Memory B cell (primary cell): ENCODE data around the gene FOXP3.
A peak's percentile ranks its signal among the peaks of the same experiment; 100 is the strongest.

ENCODE experiments used
- ATAC-seq: fragments of 150-1000 bp; cut with Tn5 transposase; 2 replicates; pipeline ENCODE4 v1.10.0; 2021; ENCODE audit warnings: low read depth, mild to moderate bottlenecking, moderate library complexity
- DNase-seq, 2 donors: peaks; one replicate each; pipeline ENCODE4 v3.0.0; 2022; ENCODE audit warnings: low spot score in 2 of 2
- H3K27ac Mint-ChIP-seq: one replicate; pipeline ENCODE4 v1.8.0; 2022; ENCODE audit warnings: mild to moderate bottlenecking, moderate library complexity, mixed read lengths
- H3K27me3 Mint-ChIP-seq: one replicate; pipeline ENCODE4 v1.8.0; 2022; ENCODE audit warnings: mixed read lengths
- H3K36me3 Mint-ChIP-seq: one replicate; pipeline ENCODE4 v1.8.0; 2022; ENCODE audit warnings: mild to moderate bottlenecking, mixed read lengths
- H3K4me1 Mint-ChIP-seq: one replicate; pipeline ENCODE4 v1.8.0; 2022; ENCODE audit warnings: mixed read lengths
- H3K4me3 Mint-ChIP-seq: one replicate; pipeline ENCODE4 v1.8.0; 2022; ENCODE audit warnings: mild to moderate bottlenecking, moderate library complexity, mixed read lengths
- H3K9me3 Mint-ChIP-seq: one replicate; pipeline ENCODE4 v1.8.0; 2022; ENCODE audit warnings: mixed read lengths

FOXP3 gene

DNA sequence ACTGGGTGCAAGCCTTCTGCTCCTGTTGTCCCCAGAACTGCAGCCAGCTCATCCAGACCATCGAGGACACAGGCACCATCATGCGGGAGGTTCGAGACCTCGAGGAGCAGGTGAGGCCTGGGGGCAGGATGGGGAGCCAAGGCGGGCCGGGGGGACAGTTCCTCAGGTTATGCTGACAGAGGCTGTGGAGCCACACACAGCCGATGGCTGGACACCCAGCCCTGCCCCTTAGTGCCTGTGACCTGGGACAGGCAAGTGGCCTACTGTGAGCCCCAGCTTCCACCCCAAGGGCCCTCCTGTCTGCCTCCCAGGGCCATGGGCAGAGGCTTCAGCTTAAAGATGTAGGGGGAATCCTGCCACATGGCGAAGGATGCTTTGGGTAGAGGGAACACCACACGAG, 14.9 kb downstream of the FOXP3 start:
- H3K9me3 Mint-ChIP-seq: no peaks in the 10 kb centered on the region
- no peak overlapping the region for H3K4me3 Mint-ChIP-seq
- ATAC-seq (no peak), DNase-seq (no peak)
- no peaks in the 10 kb centered on the region for H3K27me3 Mint-ChIP-seq
- H3K36me3 Mint-ChIP-seq: peaks cover 21% of the 10 kb centered on the region
- no peak overlapping the region for H3K27ac Mint-ChIP-seq
- peaks cover 16% of the 10 kb centered on the region for H3K4me1 Mint-ChIP-seq

DNA sequence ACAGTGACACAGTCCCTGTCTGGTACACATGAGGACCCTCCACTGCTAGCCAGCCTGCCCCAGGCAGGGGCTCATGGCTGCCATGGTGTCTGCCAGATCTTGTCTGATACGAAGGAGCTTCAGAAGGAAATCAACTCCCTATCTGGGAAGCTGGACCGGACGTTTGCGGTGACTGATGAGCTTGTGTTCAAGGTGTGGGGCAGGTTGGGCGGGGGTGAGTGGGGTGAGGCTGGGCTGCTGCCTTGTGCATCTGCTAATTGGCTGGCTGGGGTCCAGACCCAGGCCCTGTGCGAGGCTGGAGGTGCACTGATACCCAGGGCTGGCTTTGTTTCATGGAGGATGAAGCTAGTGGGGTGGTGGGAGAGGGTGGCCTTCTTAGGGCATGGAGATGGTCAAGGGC, 15.4 kb downstream of the FOXP3 start:
- Mint-ChIP-seq H3K27me3 (no peaks in the 10 kb centered on the region), H3K27ac (no peak overlapping the region), H3K36me3 (peaks cover 25% of the 10 kb centered on the region), H3K4me1 (peaks cover 19% of the 10 kb centered on the region), H3K9me3 (no peaks in the 10 kb centered on the region), H3K4me3 (no peak overlapping the region)
- no peak for ATAC-seq
- DNase-seq: no peak

DNA sequence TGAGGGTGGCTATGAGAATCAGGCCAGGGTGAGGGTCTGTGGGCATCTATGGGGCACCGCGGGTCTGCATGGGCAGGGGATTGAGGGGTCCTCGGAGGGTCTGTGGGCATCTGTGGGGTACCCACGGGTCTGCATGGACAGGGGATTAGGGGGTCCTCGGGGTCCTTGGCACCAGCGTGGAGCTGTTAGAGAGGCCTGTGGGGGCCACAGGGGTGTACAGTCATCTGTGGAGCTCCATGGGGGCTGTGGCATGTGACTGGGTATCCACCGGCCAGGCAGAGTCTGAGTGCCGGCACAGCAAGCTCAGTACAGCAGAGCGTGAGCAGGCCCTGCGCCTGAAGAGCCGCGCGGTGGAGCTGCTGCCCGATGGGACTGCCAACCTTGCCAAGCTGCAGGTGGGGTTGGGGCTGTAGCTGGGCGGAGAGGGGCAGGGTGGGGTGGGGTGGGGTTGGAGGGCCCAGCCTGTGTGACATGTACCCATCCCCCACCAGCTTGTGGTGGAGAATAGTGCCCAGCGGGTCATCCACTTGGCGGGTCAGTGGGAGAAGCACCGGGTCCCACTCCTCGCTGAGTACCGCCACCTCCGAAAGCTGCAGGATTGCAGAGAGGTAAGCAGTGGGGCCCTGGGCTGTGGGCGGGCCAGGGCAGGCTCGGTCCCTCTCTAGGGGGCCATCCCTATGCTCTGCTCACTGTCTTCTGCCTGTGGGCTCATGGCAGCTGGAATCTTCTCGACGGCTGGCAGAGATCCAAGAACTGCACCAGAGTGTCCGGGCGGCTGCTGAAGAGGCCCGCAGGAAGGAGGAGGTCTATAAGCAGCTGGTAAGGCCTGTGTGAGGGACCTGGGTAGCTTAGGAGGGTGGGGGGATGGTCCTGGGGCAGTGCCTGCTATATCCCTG, 16.3 kb downstream of the FOXP3 start:
- ATAC-seq: no peak

DNA sequence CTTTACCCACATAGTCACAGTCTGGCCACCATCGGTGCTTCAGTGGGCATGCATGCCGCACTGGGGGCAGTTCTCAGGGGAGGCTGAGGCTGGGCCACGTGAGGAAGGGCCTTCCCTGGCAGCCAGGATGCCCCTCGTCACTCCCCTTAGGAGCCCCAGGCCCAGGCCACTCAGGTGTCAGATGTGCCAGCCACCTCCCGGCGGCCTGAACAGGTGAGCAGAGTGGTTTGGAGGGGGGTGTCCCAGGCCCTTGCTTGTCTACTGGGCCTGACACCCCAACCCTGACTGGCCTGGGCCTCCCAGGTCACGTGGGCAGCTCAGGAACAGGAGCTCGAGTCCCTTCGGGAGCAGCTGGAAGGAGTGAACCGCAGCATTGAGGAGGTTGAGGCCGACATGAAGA, 17.2 kb downstream of the FOXP3 start:
- Mint-ChIP-seq H3K36me3 (peaks cover 32% of the 10 kb centered on the region), H3K27ac (no peak overlapping the region), H3K4me3 (no peak overlapping the region), H3K9me3 (no peaks in the 10 kb centered on the region), H3K4me1 (peaks cover 17% of the 10 kb centered on the region), H3K27me3 (no peaks in the 10 kb centered on the region)
- ATAC-seq: no peak
- DNase-seq: no peak

More for the DNA sequence above, 16.3 kb downstream of the FOXP3 start:
- peaks cover 30% of the 10 kb centered on the region for H3K36me3 Mint-ChIP-seq
- H3K27me3 Mint-ChIP-seq: no peaks in the 10 kb centered on the region
- DNase-seq: no peak
- H3K27ac Mint-ChIP-seq: no peak overlapping the region
- peaks cover 20% of the 10 kb centered on the region for H3K4me1 Mint-ChIP-seq
- no peak overlapping the region for H3K4me3 Mint-ChIP-seq
- H3K9me3 Mint-ChIP-seq: no peaks in the 10 kb centered on the region

DNA sequence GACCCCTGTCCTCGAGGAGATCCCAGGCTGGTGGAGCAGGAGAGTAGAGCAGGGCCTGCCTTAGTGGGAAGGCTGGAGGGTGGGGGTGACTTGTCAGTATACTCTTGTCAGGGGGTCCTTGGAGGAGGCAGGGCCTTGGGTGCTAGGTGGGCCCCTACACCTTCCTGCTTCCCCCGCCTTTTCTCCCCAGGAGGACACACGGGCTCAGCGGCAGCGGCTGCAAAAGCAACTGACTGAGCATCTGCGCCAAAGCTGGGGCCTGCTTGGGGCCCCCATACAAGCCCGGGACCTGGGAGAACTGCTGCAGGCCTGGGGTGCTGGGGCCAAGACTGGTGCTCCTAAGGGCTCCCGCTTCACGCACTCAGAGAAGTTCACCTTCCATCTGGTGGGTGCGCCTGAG, 18.0 kb downstream of the FOXP3 start:
- Mint-ChIP-seq H3K27ac (no peak overlapping the region), H3K4me1 (peaks cover 11% of the 10 kb centered on the region), H3K27me3 (no peaks in the 10 kb centered on the region), H3K36me3 (peaks cover 31% of the 10 kb centered on the region), H3K9me3 (no peaks in the 10 kb centered on the region), H3K4me3 (no peak overlapping the region)
- no peak for ATAC-seq
- no peak for DNase-seq

DNA sequence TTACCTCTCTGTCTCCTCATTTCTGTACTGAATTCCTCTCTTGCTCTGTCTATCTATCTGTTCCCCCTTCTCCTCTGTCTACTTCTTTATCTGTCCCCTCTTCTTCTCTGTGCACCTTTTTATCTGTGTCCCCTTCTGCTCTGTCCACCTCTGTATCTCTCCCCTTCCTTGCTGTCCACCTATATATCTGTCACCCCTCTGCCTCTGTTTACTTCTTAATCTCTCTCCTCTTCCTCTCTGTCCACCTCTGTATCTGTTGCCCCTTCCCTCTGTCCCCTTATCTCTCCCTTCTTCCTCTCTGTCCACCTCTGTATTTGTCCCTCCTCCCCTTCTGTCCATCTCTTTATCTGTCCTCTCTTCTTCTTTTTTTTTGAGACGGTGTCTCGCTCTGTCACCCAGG, 20.3 kb downstream of the FOXP3 start:
- Mint-ChIP-seq H3K27ac (peak overlapping the region; percentile 45), H3K27me3 (no peaks in the 10 kb centered on the region), H3K4me3 (no peak overlapping the region), H3K36me3 (peaks cover 27% of the 10 kb centered on the region), H3K4me1 (peaks cover 11% of the 10 kb centered on the region), H3K9me3 (no peaks in the 10 kb centered on the region)
- DNase-seq (no peak), ATAC-seq (no peak)

DNA sequence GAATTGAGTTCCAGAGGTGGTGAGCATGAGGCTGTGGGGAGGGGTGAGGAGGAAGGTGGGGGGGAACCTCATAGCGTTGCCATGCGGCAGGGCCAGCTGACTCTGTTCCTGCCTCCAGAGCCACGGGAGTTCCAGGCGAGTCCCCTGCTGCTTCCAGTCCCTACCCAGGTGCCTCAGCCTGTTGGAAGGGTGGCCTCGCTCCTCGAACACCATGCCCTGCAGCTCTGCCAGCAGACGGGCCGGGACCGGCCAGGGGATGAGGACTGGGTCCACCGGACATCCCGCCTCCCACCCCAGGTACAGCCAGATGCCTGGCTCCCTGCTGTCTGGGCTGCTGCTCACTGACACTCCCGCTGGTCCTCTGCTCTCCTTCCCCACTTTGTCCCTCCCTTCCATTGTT, 21.3 kb downstream of the FOXP3 start:
- Mint-ChIP-seq H3K4me3 (no peak overlapping the region), H3K36me3 (peaks cover 27% of the 10 kb centered on the region), H3K27ac (no peak overlapping the region), H3K9me3 (no peaks in the 10 kb centered on the region), H3K27me3 (no peaks in the 10 kb centered on the region), H3K4me1 (peaks cover 11% of the 10 kb centered on the region)
- ATAC-seq (no peak), DNase-seq (no peak)

DNA sequence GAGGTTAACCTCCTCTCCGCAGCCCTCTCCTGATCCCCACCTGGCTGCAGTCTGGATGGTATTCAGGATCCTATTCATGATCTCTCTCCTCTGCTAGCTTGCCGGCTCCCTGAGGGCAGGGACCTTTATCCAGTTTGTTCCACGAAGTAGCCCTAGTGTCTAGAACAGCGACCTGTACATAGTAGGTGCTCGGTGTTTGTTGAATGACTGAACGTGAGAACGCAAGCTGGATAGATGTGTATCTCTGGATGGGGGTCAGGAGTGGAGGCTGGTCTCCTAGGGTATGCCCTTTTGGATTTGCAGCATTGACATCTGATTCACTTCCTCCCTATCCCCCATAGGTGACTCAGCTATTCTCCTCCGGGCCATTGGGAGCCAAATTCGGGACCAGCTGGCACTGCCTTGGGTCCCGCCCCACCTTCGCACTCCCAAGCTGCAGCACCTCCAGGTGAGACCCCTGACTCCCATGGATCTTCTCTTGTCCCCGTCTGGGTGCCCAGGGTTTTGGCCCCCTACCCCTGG, 21.9 kb downstream of the FOXP3 start:
- DNase-seq (no peak), ATAC-seq (no peak)
- H3K27ac Mint-ChIP-seq: peak overlapping the region; percentile 65
- peaks cover 11% of the 10 kb centered on the region for H3K4me1 Mint-ChIP-seq
- H3K4me3 Mint-ChIP-seq: no peak overlapping the region
- H3K27me3 Mint-ChIP-seq: no peaks in the 10 kb centered on the region
- peaks cover 25% of the 10 kb centered on the region for H3K36me3 Mint-ChIP-seq
- H3K9me3 Mint-ChIP-seq: no peaks in the 10 kb centered on the region

DNA sequence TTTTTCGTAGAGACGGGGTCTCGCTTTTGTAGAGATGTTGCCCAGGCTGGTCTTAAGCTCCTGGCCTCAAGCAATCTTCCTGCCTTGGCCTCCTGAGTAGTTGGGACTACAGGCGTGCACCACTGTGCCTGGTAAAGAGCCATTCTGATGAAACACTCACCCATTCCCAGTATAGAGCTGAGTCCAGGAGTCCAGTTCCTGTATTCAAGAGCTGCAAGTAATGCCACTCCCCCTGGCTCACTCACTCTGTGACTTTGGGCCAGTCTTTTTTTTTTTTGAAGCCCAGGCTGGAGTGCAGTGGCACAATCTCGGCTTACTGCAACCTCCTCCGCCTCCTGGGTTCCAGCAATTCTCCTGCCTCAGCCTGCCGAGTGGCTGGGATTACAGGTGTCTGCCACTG, 25.8 kb downstream of the FOXP3 start:
- Mint-ChIP-seq H3K27me3 (no peaks in the 10 kb centered on the region), H3K4me3 (no peak overlapping the region), H3K36me3 (peaks cover 9% of the 10 kb centered on the region), H3K4me1 (peaks cover 10% of the 10 kb centered on the region), H3K9me3 (no peaks in the 10 kb centered on the region), H3K27ac (no peak overlapping the region)
- DNase-seq (no peak), ATAC-seq (no peak)

DNA sequence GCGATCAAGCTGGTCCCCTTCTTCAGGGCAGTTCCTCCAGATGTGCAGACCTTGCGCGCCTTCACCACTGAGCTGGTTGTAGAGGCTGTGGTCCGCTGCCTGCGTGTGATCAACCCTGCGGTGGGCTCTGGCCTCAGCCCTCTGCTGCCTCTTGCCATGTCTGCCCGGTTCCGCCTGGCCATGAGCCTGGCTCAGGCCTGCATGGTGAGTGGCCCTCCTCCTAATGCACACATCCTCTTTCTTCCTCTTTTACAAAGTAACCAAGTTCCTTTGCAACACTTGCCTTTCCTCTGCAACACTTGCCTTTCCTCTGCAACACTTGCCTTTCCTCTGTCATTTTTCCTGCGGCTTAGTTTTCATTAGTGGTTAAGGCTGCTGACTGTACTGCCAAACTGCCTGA, 27.4 kb downstream of the FOXP3 start:
- no peak for DNase-seq
- Mint-ChIP-seq H3K36me3 (peaks cover 2% of the 10 kb centered on the region), H3K4me1 (peaks cover 8% of the 10 kb centered on the region), H3K9me3 (no peaks in the 10 kb centered on the region), H3K27me3 (no peaks in the 10 kb centered on the region), H3K4me3 (peak overlapping the region; percentile 62), H3K27ac (peak overlapping the region; percentile 72)
- ATAC-seq: peak; percentile 43

DNA sequence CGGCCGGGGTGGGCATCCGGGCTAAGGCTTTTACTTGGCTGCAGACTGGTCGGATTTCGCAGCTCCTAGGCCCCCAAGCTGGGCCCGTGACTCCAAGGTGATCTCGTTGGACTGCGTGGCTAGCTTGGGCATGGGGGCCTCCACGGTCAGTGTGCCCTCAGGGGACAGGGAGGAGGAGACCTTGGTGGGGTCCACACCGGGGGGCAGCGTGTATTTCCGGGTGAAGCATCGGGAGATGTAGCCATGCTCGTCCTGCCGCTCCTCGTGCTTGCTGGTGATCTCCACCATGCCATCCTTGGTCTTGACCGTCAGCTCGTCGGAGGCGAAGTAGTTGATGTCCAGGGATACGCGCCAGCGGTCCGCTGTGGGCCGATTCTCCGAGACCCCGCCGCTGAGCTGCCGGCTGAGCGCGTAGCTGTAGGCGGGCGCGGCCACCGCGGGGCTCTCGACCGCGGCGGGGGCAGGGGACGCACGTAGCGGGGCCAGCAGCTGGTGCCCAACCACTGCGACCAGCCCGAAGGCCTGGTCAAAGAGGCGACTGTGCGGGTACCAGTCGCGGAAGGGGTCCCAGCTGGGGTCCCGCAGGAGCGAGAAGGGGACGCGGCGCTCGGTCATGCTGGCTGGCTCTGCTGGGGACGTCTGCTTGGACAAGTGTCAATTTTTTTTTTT, 30.5 kb downstream of the FOXP3 start:
- ATAC-seq: no peak

DNA sequence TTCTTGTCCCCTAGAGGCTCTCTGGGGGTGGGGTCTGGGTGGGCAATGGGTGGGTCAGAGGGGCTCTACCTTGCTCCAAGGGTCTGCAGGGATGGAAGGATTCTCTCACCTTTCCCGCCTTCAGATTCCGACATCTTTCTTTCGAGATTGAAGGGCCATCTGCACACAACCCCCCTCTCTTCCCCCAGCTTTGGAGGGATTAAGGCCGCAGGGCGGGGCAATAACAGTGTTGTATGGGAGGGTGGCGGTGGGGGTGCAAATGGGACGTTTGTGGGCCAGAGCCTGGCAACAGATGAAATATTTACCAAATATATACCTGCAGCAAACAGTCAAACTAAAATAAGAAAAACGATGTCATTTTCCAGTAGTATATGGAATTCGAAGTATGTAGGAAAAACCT, 31.3 kb downstream of the FOXP3 start, which contains the start of gene CACNA1F:
TSS of gene CACNA1F (minus strand) at position 165 of the 400 bp plus-strand sequence. CDS start at position 134, 31 bp downstream.
- DNase-seq (no peak), ATAC-seq (no peak)
- Mint-ChIP-seq H3K36me3 (no peaks in the 10 kb centered on the region), H3K27ac (peak within 1 kb of the TSS; percentile 56), H3K27me3 (no peaks in the 10 kb centered on the region), H3K4me1 (peaks cover 12% of the 10 kb centered on the region), H3K4me3 (peak within 1 kb of the TSS; percentile 15), H3K9me3 (no peaks in the 10 kb centered on the region)

More for the DNA sequence above, 30.5 kb downstream of the FOXP3 start:
- no peaks in the 10 kb centered on the region for H3K9me3 Mint-ChIP-seq
- peaks cover 12% of the 10 kb centered on the region for H3K4me1 Mint-ChIP-seq
- H3K27me3 Mint-ChIP-seq: no peaks in the 10 kb centered on the region
- no peak overlapping the region for H3K27ac Mint-ChIP-seq
- H3K4me3 Mint-ChIP-seq: no peak overlapping the region
- DNase-seq: no peak
- H3K36me3 Mint-ChIP-seq: no peaks in the 10 kb centered on the region

DNA sequence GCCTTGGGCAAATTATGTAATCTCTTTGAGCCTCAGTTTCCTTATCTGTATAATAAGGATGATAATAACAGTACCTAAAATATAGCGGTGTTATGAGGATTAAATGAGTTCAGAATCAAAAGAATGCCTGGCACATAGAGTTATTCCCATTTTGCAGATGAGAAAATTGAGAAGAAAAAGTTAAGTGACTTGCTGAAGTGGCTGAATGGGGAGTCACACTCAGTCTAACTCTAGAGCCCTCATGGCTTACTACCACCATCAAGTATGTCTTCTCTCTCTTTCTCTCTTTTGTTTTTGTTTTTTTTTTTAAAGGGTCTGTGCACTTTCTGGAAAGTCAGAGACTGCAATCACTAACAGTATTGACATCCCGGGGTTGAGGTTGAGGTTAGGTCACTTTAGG, 32.0 kb downstream of the FOXP3 start:
- peak overlapping the region; percentile 56 for H3K27ac Mint-ChIP-seq
- H3K27me3 Mint-ChIP-seq: no peaks in the 10 kb centered on the region
- DNase-seq (no peak), ATAC-seq (no peak)
- no peaks in the 10 kb centered on the region for H3K36me3 Mint-ChIP-seq
- no peaks in the 10 kb centered on the region for H3K9me3 Mint-ChIP-seq
- H3K4me1 Mint-ChIP-seq: peaks cover 12% of the 10 kb centered on the region
- no peak overlapping the region for H3K4me3 Mint-ChIP-seq

DNA sequence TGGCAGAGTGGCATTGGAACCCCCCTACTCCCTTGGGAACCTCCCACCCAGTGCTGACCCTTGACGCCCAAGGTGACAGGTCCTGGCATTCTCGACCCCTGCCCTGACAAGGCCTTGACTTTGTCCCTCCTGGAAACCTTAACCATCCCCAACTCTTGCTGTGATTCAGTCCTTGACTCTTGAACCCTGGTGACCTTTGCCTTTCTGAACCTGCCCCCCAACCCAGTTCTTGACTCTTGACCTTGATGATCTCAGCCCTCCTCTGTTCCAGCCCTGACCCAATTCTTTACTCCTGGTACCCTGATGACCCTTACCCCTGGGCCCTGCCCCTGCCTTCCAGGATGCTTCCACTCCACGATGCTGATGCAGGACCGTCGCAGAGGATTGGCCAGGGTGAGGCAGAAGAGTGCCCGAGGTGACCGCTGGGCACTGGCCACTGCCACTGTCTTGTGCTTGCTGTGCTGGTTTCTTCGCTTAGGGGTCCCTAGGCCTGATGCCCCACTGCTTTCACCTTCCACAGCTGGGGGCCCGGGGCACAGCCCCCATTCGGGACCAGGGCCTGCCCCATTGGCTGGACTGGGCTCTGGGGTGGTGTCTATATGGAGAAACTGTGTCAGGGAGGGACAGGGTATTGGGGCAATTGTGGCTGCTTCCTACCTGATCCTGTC, 33.0 kb downstream of the FOXP3 start:
- Mint-ChIP-seq H3K36me3 (no peaks in the 10 kb centered on the region), H3K27me3 (no peaks in the 10 kb centered on the region), H3K4me3 (peak overlapping the region; percentile 90), H3K4me1 (peaks cover 7% of the 10 kb centered on the region), H3K27ac (peak overlapping the region; percentile 97), H3K9me3 (no peaks in the 10 kb centered on the region)
- DNase-seq (no peak), ATAC-seq (no peak)
